HG03064 (cell line): ENCODE data around the gene KCNJ5.

ENCODE experiments used
- ATAC-seq: cut with Tn5 transposase; IDR thresholded peaks from one replicate; pipeline ENCODE4 v1.9.1; 2021; ENCODE audit warnings: low read depth; ENCODE audit not compliant: unreplicated experiment

KCNJ5 gene

DNA sequence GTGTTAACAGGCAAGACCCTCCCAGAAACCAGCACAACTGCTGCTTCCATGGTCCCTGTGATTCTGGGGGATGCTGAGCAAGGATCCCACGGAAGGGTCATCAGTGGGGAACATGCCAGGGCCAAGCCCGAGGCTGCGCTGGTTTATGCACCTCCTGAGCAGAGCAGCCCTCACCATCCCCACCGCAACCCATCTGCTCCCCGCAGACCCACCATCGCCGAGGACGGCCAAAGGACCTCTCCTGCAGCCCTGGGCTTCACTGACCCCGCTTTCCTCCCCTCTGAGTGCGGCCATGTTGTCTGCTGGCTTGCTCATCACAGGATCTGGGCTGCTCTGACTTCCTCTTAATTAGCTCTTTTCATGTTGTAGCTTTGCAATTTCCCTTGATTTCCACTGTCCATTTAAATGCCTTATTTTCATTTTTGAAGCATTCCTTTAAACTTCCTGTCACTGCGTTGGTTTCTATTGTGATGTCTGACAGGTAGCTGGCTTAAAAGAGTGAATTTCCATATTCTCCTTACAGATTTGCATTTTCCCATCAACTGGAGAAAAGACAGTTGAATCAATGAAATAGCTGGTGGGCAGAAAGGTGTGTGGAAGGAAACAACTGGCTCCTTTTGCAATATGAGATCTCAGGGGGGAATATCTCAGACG is 36.7 kb downstream of the KCNJ5 start:
- ATAC-seq, result no peak

DNA sequence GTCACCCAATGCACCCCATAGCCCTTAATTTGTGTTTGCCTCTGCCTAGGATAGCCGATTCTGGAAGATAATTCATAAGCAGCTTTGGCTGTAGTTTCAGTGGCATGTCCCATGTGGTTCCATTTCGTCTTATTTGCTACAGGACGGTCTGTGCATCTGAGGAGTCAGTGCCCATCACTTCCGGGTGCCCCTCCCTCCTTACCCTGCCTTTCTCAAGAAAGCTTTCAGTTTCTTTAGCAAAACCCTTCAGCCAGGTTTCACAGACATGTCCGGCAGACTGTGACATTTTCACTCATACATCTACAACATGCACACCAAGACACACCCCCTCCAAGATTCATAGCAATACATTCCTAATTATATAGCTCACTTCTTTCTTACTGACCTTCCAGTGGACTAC is 37.2 kb downstream of the KCNJ5 start:
- peak; percentile 96 for ATAC-seq

- no peak for ATAC-seq
These were observed 38.3 kb downstream of the KCNJ5 start for GRCh38 chr11:128929468-128929867.

DNA sequence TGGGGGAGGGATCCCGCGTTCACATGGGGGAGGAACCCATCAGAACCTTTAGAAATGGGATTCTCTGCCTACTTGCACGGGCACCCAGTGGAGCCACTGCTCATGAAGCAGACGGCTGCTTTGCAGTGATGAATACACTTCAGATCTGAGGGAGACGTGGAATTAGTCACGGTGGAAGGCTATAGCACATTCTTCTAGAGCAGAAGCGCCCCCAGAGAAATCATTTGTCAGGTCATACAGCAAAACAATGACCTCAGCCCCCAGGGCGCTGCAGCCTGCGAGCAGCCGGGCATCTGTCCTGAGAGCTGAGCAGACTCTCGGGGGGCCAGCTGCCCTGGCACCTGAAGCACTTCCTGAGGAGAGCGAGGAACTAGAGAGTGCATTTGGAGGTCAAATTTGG is 38.8 kb downstream of the KCNJ5 start:
- ATAC-seq, result no peak

DNA sequence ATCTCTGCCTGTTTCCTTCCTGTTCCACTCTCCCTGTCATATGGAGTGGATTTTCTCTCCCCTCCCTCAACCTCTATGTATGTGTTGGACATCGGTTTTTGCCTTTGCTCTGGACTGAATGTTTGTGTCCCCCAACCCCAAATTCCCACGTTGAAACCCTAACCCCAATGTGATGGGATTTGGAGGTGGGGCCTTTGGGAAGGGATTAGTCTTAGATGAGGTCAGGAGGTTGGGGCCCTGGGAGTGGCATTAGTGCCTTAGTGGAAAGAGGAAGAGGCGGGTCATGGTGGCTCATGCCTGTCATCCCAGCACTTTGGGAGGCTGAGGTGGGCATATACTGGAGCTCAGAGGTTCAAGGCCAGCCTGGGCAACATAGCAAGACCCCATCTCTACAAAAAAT is 39.9 kb downstream of the KCNJ5 start:
- ATAC-seq, result no peak

GRCh38 chr11:128931668-128932067 is 40.5 kb downstream of the KCNJ5 start:
- no peak for ATAC-seq

DNA sequence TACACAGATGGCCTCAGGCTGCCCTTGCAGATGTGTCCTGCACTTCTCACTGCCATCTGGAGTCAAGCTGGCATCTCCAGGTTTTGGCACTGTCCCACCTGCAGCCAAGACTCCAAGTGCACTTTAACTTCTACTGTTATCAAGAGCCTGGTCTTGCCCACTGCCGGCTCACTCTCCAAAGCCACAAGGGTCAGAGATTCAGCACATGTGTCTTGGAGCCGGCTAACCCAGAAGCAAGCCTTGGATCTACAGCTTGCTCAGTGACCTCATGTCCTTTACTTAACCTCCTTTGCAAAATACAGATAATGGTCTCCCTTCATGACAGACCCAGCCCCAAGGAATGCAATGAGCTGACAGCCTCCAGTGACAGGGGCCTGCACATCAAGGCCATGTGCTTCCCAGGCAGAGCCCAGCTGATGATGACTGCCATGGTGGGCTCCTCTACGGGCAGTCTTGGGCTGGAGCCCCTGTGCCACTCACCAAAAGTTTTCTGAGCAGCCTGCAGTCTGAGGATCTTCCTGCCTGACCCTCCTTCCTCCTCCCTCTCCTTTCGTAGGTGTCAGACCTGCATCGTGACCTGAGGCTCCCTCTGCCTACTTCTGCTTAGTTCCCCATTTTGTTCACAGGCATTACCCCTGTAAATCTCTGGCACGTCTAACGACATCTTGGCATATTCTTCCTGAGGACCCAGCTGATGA is 42.5 kb downstream of the KCNJ5 start:
- no peak for ATAC-seq

DNA sequence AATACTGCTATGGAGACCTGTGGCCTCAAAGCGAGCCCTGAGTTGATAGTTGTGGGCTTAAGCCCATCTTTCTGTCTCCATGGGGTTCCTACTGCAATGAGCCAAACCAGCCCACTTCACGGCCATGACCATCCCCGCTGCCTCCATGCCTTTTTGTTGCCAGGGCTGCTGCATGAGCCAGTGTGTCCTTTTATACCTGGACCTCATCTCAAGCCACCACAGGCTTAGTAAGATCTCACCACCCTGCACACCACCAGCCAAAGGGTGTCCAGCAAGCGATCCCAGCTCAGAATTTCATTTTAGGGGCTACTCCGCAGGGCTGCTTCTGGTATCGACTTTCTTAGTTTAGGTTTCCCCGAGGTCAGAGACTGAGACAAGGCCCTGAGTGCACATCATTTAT is 43.2 kb downstream of the KCNJ5 start:
- no peak for ATAC-seq

GRCh38 chr11:128934926-128935325 is 43.8 kb downstream of the KCNJ5 start:
- no peak for ATAC-seq

GRCh38 chr11:128936606-128937251 is 45.6 kb downstream of the KCNJ5 start:
- no peak for ATAC-seq

- ATAC-seq, result no peak
These were observed 46.3 kb downstream of the KCNJ5 start for GRCh38 chr11:128937480-128937879.

GRCh38 chr11:128938156-128938885 is 47.2 kb downstream of the KCNJ5 start:
- no peak for ATAC-seq

GRCh38 chr11:128939591-128939990 is 48.4 kb downstream of the KCNJ5 start:
- ATAC-seq, result no peak

GRCh38 chr11:128940156-128940555 is 49.0 kb downstream of the KCNJ5 start:
- no peak for ATAC-seq

DNA sequence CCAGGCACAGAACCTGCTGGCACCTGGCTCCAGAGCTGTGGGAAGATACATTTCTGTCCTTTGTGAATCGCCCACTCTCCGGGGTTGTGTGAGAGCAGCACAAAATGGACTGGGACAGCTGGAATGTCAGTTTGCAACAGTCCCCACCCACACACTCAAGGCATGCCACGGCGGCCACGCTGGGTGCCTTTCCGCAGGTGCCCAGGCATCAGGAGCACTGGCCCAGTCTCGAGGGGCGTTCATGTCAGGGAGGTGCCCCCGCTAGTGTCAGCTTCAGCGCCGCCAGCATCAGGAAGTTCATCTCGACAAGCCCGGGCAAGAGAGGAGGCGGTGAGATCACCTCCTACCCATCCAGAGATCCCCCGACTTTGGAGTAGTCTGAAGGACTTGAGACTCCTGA is 49.4 kb downstream of the KCNJ5 start:
- ATAC-seq, result no peak

- ATAC-seq, result no peak
These were observed 50.0 kb downstream of the KCNJ5 start for GRCh38 chr11:128941110-128941509.

DNA sequence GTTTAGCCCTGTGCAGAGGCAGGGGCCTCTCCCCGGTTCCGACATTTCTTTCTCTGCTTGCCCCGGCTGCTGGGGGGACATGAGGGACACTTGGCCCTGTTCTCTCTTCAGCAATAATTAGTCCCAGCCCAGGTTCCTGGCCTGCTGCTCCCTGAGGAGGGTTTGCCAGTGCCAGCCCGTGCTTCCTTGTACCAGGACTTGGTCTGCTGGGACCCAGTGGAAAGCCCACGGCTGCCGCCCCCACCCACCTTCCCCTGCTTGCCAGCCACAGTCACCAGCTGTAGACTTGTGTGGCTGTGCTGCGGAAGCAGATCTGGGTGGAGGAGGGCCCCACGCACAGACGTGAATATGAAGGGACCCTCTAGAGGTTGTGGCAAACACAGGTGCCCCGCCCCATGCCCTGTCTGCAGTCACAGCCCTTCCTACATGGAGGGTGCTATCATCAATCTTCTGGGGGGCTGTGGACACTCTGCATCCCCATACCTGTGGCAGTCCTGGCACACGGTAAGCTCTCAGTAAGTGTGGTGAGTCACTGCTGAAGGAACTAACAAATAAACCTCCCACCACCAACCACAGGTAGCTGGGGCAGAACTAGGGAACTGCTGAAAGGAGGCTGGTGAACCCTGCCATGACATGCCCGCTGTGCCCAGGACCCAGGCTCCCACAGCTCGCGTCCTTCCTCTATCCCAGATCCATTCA is 50.6 kb downstream of the KCNJ5 start:
- no peak for ATAC-seq

DNA sequence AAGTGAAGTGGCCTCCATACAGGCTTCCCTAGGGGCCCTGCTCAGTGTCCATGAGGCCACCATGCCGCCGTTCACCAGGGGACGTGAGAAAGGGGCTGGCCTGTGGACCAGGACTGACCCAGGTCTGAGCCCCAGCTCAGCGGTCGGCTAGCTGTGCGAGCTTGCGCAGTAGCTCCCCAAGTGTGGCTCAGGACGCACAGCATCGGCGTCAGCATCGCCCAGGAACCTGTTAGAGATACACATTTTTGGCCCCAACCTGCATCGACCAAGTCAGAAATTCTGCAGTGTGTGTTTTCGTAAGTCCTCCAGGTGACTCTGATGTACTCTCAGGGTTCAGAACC is 51.1 kb downstream of the KCNJ5 start:
- no peak for ATAC-seq

- ATAC-seq, result no peak
These were observed 51.8 kb downstream of the KCNJ5 start, which contains the start of gene TP53AIP1 for GRCh38 chr11:128942817-128943427. TP53AIP1 (minus strand) TSS chr11:128942871; CDS start chr11:128937818, 5,053 bp downstream.

GRCh38 chr11:128943428-128943976 is 52.3 kb downstream of the KCNJ5 start:
- ATAC-seq, result no peak
